ENCODE measurements around the gene RNPEPL1. TPM values are rescaled to one million over a fixed set of nuclear protein-coding genes. Genes with fewer than 3 reads are reported as not detected.

Gene RNPEPL1
- total and polyA plus RNA-seq, 12 donors: 5.1 to 259 (median 59.5) TPM

- WGBS, 4 donors: 88 to 94% (median 91%) methylated on average over 12 of the region's 12 CpGs
- Histone ChIP-seq H3K9me3 (replicated peaks in 1 of 3) (no peaks in the 10 kb centered on the region), H3K27ac (peak overlapping the region in 1 of 5 donors; percentile 97), H3K27me3 (no peaks in the 10 kb centered on the region), H3K36me3 (replicated peaks in 1 of 2) (no peaks in the 10 kb centered on the region), H3K4me1 (replicated peaks in 1 of 2) (peaks cover 35 to 52% of the 10 kb centered on the region in 2 donors), H3K4me3 (no peak overlapping the region)
- peak in 4 of 7 donors; percentile 4 to 48 (median 14) for DNase-seq
- intact Hi-C loops (cut with DNase I): no loop called here
- TF ChIP-seq POLR2A (IDR thresholded peaks at IDR 0.05) (no peak), CTCF (IDR thresholded peaks at IDR 0.05) (no peak)
Measured at GRCh38 chr2:240563951-240564560, 4.2 kb upstream of the RNPEPL1 start.

DNA sequence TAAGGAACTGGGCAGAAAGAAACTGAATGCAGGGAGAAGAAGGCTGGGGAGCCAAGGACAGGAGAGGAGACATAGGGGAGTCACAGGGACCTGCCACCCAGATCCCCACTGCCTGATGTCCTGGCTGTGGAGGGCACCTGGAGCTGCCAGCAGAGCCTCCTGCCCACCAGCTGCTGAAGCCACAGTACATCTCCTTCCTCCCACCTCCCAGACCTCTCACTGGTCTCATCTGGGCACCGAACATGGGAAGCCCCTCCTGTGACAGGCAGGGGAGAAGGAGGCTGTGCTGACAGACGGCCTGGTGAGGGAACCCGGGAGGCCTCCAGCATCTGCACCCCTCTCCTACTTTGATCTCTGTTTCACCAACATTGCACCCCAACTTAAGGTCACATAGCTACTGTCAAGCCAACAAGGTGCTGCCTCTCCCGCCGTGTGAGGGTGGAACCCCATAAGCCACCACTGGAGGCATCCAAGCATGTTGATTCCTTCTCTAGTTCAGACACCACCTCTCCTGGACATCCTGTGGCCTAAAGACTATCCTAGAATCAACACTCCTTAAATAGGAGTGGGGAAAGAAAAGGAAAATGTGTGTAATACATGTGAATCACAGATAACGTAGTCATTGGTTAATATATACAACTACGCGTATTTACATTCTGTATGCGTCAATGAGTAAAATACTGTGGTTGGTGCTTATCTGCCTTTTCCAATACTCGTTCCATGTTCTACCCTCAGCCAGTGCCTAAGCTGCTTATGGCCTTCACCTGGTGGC lies 3.5 kb upstream of the RNPEPL1 start:
- peak overlapping the region in 1 of 4 donors; percentile 76 for H3K4me3 ChIP-seq
- H3K4me1 ChIP-seq (replicated peaks in 1 of 2): peaks cover 41 to 54% of the 10 kb centered on the region in 2 donors
- H3K36me3 ChIP-seq (replicated peaks in 1 of 2): no peaks in the 10 kb centered on the region
- intact Hi-C loops (cut with DNase I): no loop called here
- DNase-seq: peak in 4 of 7 donors; percentile 4 to 50 (median 20)
- no peaks in the 10 kb centered on the region for H3K9me3 ChIP-seq (replicated peaks in 1 of 3)
- peak overlapping the region in 3 of 5 donors; percentile 86 to 97 (median 92) for H3K27ac ChIP-seq
- 74 to 83% (median 78%) methylated on average over 7 to 10 of the region's 10 CpGs for WGBS, 4 donors
- H3K27me3 ChIP-seq: no peaks in the 10 kb centered on the region
- TF ChIP-seq POLR2A (IDR thresholded peaks at IDR 0.05) (no peak), CTCF (IDR thresholded peaks at IDR 0.05) (no peak)

DNA sequence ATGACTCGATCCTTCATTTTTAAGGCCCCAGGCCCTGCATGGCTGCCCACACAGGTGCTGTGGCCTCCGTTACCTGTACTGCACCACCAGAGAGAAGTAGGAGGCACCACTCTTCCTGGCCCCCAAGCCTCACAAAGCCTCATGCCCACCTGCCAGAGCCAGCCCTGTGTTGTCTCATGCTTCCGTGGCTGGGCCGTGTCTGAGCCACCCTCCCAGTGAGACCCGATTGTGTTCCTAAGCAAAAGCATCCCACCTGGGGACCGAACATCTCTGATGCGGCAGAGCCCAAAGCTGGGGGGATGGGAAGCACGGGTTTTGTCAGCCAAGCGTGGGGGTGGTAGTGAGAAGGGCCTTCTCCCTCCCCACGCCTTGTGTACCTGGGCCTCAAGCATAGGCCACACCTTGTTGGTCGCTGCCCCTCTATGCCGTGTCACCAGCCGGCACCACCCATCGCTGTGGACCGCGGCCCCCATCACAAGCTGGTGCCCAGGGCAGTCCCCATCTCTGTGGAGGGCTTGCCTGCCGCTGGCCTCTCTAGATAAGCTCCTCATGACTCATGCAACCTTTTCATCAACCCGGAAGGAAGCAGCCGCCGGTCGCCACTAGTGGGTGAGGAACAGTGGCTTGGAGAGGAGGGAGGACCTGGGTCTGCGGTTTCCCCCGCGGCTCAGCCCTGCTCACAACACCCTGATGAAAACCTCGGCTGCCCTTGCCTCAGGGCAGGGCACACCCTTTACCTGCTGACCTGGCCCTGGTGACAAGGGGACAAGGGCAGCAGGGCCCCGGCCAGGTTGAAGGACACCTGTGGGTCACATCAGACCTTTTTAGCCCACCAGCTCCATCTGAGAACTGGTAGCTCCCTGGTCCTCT lies 2.7 kb upstream of the RNPEPL1 start:
- intact Hi-C loops (cut with DNase I): no loop called here

More for the DNA sequence above, 2.7 kb upstream of the RNPEPL1 start:
- peak; percentile 75 to 94 (median 91) for DNase-seq
- peak in 1 of 2 donors; percentile 67 for TF ChIP-seq POLR2A (IDR thresholded peaks at IDR 0.05)
- TF ChIP-seq CTCF (IDR thresholded peaks at IDR 0.05): peak in 1 of 6 experiments; percentile 2
- Histone ChIP-seq H3K36me3 (replicated peaks in 1 of 2) (no peaks in the 10 kb centered on the region), H3K4me1 (replicated peaks in 1 of 2) (peaks cover 41 to 58% of the 10 kb centered on the region in 2 donors), H3K9me3 (replicated peaks in 1 of 3) (no peaks in the 10 kb centered on the region), H3K27me3 (no peaks in the 10 kb centered on the region), H3K4me3 (peak overlapping the region in 1 of 4 donors; percentile 76), H3K27ac (peak overlapping the region; percentile 75 to 97 (median 86))
- WGBS, 4 donors: 25 to 71% (median 37%) methylated on average over 3 to 26 of the region's 26 CpGs

All from adrenal gland (tissue), 12 donors.